HT1080 (cell line): ENCODE measurements around the gene RASSF8. TPM values are rescaled to one million over a fixed set of nuclear protein-coding genes. Genes with fewer than 3 reads are reported as not detected.

ENCODE experiments used
- DNase-seq: peaks from one replicate; pipeline ENCODE4 v3.0.0-alpha.2; 2015; ENCODE audit warnings: low read depth
- total RNA-seq: library from RNA; depleted of rRNA; stranded (reverse); fragments of >200 nt; shearing (Covaris generic); gene quantifications from 2 replicates; pipeline ENCODE4 v1.2.3, GENCODE V29; 2014; rRNA removed

Gene RASSF8
- total RNA-seq, 1 experiment from 2014 or later, result 33.5 TPM

DNA sequence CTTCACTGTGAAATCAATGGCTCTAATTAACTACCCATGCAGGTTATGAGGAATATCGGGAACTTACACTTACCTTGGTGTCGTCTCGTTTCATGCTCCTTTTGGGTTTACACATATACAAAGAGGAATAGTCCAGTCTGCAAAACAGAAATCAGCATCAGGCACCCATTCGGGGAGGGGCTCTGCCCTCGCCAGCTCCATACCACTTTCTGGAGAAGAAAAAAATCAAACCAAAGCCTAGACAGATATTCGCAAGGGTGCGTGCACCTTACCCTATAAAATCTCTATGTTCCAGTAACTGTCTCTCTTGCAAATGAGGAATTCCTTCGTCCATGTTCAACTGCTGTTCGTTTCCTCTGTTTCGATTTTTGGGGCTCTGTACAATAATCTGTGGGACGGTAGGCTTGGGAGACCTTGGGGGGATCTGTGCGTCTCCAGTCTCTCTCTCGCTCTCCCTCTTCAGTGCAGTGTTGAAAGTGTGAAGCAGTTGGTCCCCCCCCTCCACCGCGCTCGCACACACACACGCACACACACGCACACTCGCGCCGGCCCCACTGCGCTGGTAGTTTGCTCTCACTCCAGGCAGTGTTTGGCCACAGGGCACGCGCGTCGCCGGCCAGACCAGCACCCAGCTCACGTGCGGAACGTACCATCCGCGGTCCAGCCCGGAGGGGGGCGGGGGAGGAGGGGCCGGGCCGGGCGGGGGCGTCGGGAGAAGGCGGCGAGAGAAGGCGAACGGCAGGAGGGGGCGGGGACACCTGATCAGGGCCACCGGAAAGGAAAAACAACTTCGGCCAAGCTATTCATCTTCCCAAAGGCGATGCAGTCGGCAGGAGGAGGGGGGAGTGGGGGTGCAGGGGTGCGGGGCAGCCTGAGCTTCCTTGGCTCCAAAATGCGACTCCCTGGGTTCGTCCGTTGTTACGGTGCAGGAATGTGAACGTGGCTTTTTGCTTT is 166.2 kb downstream of the RASSF8 start, which contains the start of gene BHLHE41:
BHLHE41 (minus strand) TSS at position 592 of the 954 bp plus-strand sequence; CDS start at position 334, 258 bp downstream.
- DNase-seq, result peak; percentile 11

DNA sequence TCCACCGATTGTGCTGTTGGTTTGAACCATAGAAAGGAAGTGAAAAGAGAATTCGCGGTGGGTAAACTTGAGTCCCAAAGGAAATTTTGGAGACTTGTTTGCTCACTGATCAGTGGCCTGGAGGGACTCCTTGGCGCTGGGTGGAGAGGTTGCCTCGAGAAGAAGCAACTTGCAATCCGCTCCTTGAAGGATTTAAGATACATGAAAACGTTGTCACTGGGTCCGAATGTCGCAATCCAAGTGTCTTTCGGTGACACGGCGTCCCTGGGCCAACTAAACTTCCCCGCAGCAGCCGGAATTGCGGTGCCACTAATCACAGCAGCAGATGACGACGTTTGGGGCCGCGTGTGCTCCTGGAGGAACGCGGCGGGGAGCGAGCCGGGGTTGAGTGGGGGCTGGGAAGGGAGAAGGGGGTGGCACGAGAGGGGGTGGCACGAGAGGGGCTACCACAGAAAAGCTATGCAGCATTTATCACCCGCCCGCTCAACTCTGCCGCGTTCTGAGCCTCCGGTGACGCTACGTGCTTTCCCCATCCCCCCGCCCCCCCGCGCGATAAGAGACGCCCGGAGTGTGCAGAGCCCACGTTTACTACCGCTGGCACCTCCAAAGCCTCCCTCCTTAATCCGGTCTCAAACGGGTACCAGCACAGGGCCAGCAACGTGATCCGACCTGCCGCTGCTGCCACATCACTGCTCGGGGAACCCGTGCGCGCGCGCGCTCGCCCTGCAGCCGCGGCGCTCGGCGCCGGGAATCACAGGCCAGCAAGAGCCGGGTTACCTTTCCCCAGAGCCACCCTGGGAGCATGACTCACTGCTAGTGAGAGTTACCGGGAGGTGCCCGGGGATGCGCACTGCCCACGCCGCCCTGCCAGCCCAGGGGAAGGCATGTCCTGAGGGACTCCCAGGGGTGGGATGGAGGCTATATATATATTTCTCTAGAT is 167.2 kb downstream of the RASSF8 start:
- DNase-seq, result peak; percentile 84

GRCh38 chr12:26126340-26127284 is 168.1 kb downstream of the RASSF8 start:
- peak; percentile 80 for DNase-seq

- no peak for DNase-seq
Measured at GRCh38 chr12:26127404-26127803, 168.9 kb downstream of the RASSF8 start.

- no peak for DNase-seq
Measured at GRCh38 chr12:26128168-26128567, 169.7 kb downstream of the RASSF8 start.

Other genes with a start within 250 kb of the RASSF8 start
- 0.60 and 1.5 TPM in 2 replicates for gene BHLHE41, start 166.4 kb downstream of the RASSF8 start, total RNA-seq
- gene SSPN, start 236.9 kb downstream of the RASSF8 start, total RNA-seq, result 1.4 TPM in 1 of 2 replicates, not detected in the other